Ovary (tissue), 9 donors: ENCODE results near the gene A1BG. TPM values are rescaled to one million over a fixed set of nuclear protein-coding genes. Genes with fewer than 3 reads are reported as not detected.

Source experiments
- DNase-seq, 5 donors: peaks; one replicate each; pipeline ENCODE4 v3.0.0-alpha.2; 2019 to 2020
- H3K27ac ChIP-seq, 2 donors: fragments of 200-600 bp; one replicate each; pipeline versions ENCODE4 v1.5.1 to v1.8.0; 2019 to 2022
- H3K27me3 ChIP-seq: fragments of 200-600 bp; one replicate; pipeline ENCODE4 v1.8.0; 2022
- H3K36me3 ChIP-seq: fragments of 200-600 bp; sonication (generic); one replicate; pipeline ENCODE4 v1.5.1; 2019
- H3K4me1 ChIP-seq: one replicate; pipeline ENCODE4 v1.8.1; 2013; ENCODE audit warnings: mild to moderate bottlenecking, moderate library complexity; ENCODE audit not compliant: insufficient read depth
- H3K4me3 ChIP-seq: fragments of 200-600 bp; sonication (generic); one replicate; pipeline ENCODE4 v1.5.1; 2017
- H3K9me3 ChIP-seq, 2 donors: fragments of 200-600 bp in 1 of 2; sonication (generic) in 1 of 2; one replicate each; pipeline versions ENCODE4 v1.5.1 to v1.8.1; 2013 to 2019; ENCODE audit warnings: mild to moderate bottlenecking in 1 of 2, moderate library complexity in 1 of 2
- CTCF ChIP-seq, 3 donors: fragments of 450-650 bp in 2 of 3; fragments of 200-600 bp in 1 of 3; IDR thresholded peaks; one replicate each; pipeline versions ENCODE4 v1.5.1 to v1.8.0; 2016 to 2022; ENCODE audit warnings: antibody characterized with exemption in 3 of 3, mild to moderate bottlenecking in 1 of 3
- EP300 ChIP-seq: sonication (generic); formaldehyde crosslinking; IDR thresholded peaks from one replicate; pipeline ENCODE4 v1.6.1; 2017; ENCODE audit warnings: antibody characterized with exemption
- POLR2A ChIP-seq: fragments of 450-650 bp; IDR thresholded peaks from one replicate; pipeline ENCODE4 v1.6.1; 2017; ENCODE audit warnings: antibody characterized with exemption, mild to moderate bottlenecking, moderate library complexity
- WGBS, 3 donors: extraction: QIAGEN DNeasy Blood & Tissue Kit in 1 of 3; methylation state at CpG; one replicate each; pipeline versions ENCODE4 v1.1.5 to v1.1.7; 2013 to 2017; 5-methylcytosine and 5-hydroxymethylcytosine counted together
- intact Hi-C, 4 donors: fragments of 100-400 bp; cut with DNase I; formaldehyde crosslinking; loops; one replicate each; pipeline versions ENCODE4 v1.11.0 to v1.15.1; 2022 to 2023
- polyA plus RNA-seq, 2 donors: library from polyadenylated mRNA; stranded (reverse); fragments of 200-250 nt in 1 of 2; fragments of 350-450 nt in 1 of 2; fragmentation: Illumina TruSeq in 1 of 2; extraction: RNeasy Lipid Tissue Mini Kit (QIAGEN cat#74804) in 1 of 2; gene quantifications; one replicate each; pipeline ENCODE4 v1.2.3, GENCODE V29; 2013 to 2014
- total RNA-seq, 7 donors: library from RNA; depleted of rRNA in 2 of 7; stranded (reverse); fragments of >200 nt in 2 of 7; fragmentation: NEBNext Ultra II Directional in 3 of 7; extraction: Animal tissue kit (Norgen Biotek cat#: 25700) in 3 of 7; gene quantifications; one replicate each; pipeline versions ENCODE4 v1.1.0 to v1.2.4, GENCODE V29; 2016 to 2023
- donor health status: DM: no; HTN: no; CAD: no; lungs with moderate emphysema.
- donor health status: DM: no; HTN: no; CAD: no.
- donor health status: Bipolar disorder and iron deficiency.
- donor health status: DM: yes; HTN: yes; CAD: no.
- donor health status: DM: no; HTN: no; CAD: no.
- donor health status: DM: yes; HTN: yes; CAD: no.

The A1BG gene
- total and polyA plus RNA-seq, 9 donors, result 0.38 to 32.4 (median 4.8) TPM

GRCh38 chr19:58361900-58362271 is 8.6 kb upstream of the A1BG start:
- H3K4me1 ChIP-seq, result peaks cover 3% of the 10 kb centered on the region
- no peaks in the 10 kb centered on the region for H3K36me3 ChIP-seq
- 1 to 2% (median 2%) methylated on average over 28 of the region's 28 CpGs for whole genome bisulfite sequencing, 3 donors
- H3K9me3 ChIP-seq, result no peaks in the 10 kb centered on the region
- intact Hi-C loops, result no loop called here
- H3K4me3 ChIP-seq, result peak overlapping the region; percentile 57
- peak in 2 of 5 donors; percentile 62 to 72 for DNase-seq
- TF ChIP-seq POLR2A, result no peak
- TF ChIP-seq EP300, result no peak
- TF ChIP-seq CTCF (IDR thresholded peaks at IDR 0.05), result no peak
- H3K27me3 ChIP-seq, result no peaks in the 10 kb centered on the region
- peak overlapping the region; percentile 45 to 87 for H3K27ac ChIP-seq

- Histone ChIP-seq H3K27ac (peak overlapping the region in 1 of 2 donors; percentile 9), H3K4me3 (peak overlapping the region; percentile 10), H3K9me3 (no peaks in the 10 kb centered on the region), H3K36me3 (no peaks in the 10 kb centered on the region), H3K4me1 (peaks cover 3% of the 10 kb centered on the region), H3K27me3 (no peaks in the 10 kb centered on the region)
- TF ChIP-seq CTCF (IDR thresholded peaks at IDR 0.05) (no peak), EP300 (no peak), POLR2A (no peak)
- 70 to 76% (median 72%) methylated on average over 15 to 19 of the region's 19 CpGs for WGBS, 3 donors
- DNase-seq, result no peak
- intact Hi-C loops, result loop anchor here in 1 of 4 donors (2.0 kb wide), 1 partner anchor 29 kb away; no protein-coding TSS in a partner anchor
Measured at GRCh38 chr19:58357481-58358145, 4.3 kb upstream of the A1BG start.

GRCh38 chr19:58356766-58357480 is 3.6 kb upstream of the A1BG start:
- Histone ChIP-seq H3K4me3 (peak overlapping the region; percentile 12), H3K27me3 (no peaks in the 10 kb centered on the region), H3K27ac (peak overlapping the region in 1 of 2 donors; percentile 9), H3K36me3 (no peaks in the 10 kb centered on the region), H3K9me3 (no peaks in the 10 kb centered on the region), H3K4me1 (peaks cover 3% of the 10 kb centered on the region)
- 46 to 59% (median 47%) methylated on average over 62 to 75 of the region's 75 CpGs for WGBS, 3 donors
- TF ChIP-seq EP300 (no peak), POLR2A (no peak), CTCF (IDR thresholded peaks at IDR 0.05) (no peak)
- intact Hi-C loops, result loop anchor here in 1 of 4 donors (2.0 kb wide), 1 partner anchor 28 kb away; no protein-coding TSS in a partner anchor
- DNase-seq, result peak in 3 of 5 donors; percentile 31 to 34 (median 31)

GRCh38 chr19:58355908-58356765 is 2.8 kb upstream of the A1BG start:
- peak overlapping the region in 1 of 2 donors; percentile 15 for H3K27ac ChIP-seq
- peak overlapping the region; percentile 12 for H3K4me3 ChIP-seq
- TF ChIP-seq CTCF (IDR thresholded peaks at IDR 0.05) (no peak), EP300 (no peak), POLR2A (no peak)
- no peaks in the 10 kb centered on the region for H3K36me3 ChIP-seq
- no peaks in the 10 kb centered on the region for H3K4me1 ChIP-seq
- H3K27me3 ChIP-seq, result no peaks in the 10 kb centered on the region
- intact Hi-C loops, result loop anchor here in 1 of 4 donors (2.0 kb wide), 1 partner anchor 27 kb away; no protein-coding TSS in a partner anchor
- H3K9me3 ChIP-seq, result no peaks in the 10 kb centered on the region
- peak in 2 of 5 donors; percentile 41 to 44 for DNase-seq
- 16 to 33% (median 23%) methylated on average over 79 to 94 of the region's 94 CpGs for WGBS, 3 donors
